HG03064 (cell line): ENCODE results near the gene NSMF.
"Not testable (repeated sequence)": the region's sequence is repeated elsewhere in the genome, so short reads cannot be mapped to it uniquely, and the experiment has no call there.

Source experiments
- ATAC-seq: cut with Tn5 transposase; IDR thresholded peaks from one replicate; pipeline ENCODE4 v1.9.1; 2021; ENCODE audit warnings: low read depth; ENCODE audit not compliant: unreplicated experiment

Gene NSMF

DNA sequence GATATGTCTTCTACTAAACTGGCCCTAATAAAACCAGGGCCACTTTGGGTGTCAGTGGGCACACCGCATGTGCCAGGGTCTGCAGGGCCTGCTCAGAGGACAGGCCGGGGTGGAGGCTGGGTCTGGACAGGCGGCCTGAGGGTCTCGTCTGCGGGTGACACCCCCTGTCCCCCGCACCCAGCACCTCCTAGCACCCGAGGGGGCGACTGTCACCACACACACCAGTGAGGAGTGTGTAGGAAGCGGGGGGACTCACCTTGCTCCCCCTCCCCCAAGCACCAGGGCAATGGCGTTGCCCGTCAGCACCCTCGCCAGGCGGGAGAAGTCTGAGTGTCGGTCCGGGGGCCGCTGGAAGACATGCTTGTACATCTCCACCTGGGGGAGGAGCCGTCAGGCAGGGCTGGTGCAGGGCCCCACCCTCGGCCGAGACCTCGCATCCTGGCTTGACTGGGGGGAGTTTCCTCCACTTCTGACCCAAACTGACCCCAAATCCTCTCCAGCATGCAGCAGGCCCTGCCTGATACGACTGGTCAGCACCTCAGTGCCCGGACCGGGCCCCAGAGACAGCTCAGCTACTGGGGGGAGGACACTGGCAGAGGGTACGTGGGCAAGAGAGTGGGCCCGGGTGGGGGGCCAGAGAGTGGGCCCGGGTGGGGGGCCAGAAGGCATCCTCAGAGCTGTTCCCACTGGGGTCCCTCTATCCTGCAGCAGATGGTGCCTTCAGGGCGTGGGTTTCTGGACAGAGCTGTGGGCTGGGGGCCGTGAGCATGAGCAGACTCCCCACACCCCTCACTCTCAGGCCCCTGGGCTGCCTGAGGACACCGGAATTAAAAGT is 18.9 kb upstream of the NSMF start:
- ATAC-seq = no peak

DNA sequence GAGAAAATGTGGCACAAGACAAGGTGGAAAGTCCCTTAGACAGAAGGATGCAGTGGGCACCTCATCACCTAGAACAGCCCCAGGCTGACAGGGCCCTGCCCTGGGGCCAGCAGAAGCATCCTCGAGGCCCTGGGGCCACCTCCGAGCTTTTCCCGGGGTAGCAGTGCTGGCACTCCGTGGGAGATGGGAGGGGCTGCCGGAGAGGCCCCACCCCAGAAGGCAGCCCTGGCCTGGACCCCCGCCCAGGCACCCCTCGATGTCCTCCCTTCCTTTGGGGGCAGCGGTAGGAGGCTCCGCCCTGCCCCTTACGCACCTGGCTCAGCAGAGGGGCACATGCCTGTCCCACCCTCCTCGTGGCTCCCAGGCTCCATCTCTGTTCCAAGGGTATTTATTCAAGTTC is 17.7 kb upstream of the NSMF start:
- ATAC-seq = no peak

GRCh38 chr9:137475666-137476065 is 16.5 kb upstream of the NSMF start:
- ATAC-seq = no peak

- no peak for ATAC-seq
Observed at GRCh38 chr9:137474271-137474670, 15.1 kb upstream of the NSMF start.

- ATAC-seq = no peak
Observed at GRCh38 chr9:137470785-137471184, 11.7 kb upstream of the NSMF start.

GRCh38 chr9:137467896-137468295 is 8.8 kb upstream of the NSMF start:
- no peak for ATAC-seq

- ATAC-seq = no peak
Observed at GRCh38 chr9:137467161-137467581, 8.0 kb upstream of the NSMF start.

- not testable (repeated sequence) for ATAC-seq
Observed at GRCh38 chr9:137466389-137467085, 7.4 kb upstream of the NSMF start.

- ATAC-seq = no peak
Observed at GRCh38 chr9:137465720-137466388, 6.7 kb upstream of the NSMF start.

GRCh38 chr9:137465000-137465719 is 6.0 kb upstream of the NSMF start:
- ATAC-seq = no peak

- ATAC-seq = no peak
Observed at GRCh38 chr9:137464291-137464999, 5.3 kb upstream of the NSMF start.

DNA sequence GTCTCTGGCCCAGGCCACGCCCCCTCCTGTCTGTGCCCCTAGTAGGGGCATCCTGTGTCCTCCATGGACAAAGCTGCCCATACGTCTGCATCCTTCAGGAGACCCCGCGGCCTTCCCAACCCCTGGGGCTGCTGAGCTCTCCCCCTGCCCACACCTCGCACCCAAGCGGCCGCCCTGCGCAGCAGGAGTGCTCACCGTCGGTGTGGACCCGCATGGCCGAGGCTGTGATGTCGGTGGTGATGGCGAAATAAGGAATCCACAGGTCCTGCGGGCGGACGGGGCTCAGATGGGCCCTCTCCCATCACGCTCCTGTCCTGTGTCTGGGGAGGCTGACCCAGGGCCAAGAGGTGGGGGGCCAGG is 4.8 kb upstream of the NSMF start:
- ATAC-seq = no peak

- ATAC-seq = no peak
Observed at GRCh38 chr9:137462986-137463930, 4.1 kb upstream of the NSMF start.

GRCh38 chr9:137462396-137462985 is 3.4 kb upstream of the NSMF start:
- no peak for ATAC-seq

DNA sequence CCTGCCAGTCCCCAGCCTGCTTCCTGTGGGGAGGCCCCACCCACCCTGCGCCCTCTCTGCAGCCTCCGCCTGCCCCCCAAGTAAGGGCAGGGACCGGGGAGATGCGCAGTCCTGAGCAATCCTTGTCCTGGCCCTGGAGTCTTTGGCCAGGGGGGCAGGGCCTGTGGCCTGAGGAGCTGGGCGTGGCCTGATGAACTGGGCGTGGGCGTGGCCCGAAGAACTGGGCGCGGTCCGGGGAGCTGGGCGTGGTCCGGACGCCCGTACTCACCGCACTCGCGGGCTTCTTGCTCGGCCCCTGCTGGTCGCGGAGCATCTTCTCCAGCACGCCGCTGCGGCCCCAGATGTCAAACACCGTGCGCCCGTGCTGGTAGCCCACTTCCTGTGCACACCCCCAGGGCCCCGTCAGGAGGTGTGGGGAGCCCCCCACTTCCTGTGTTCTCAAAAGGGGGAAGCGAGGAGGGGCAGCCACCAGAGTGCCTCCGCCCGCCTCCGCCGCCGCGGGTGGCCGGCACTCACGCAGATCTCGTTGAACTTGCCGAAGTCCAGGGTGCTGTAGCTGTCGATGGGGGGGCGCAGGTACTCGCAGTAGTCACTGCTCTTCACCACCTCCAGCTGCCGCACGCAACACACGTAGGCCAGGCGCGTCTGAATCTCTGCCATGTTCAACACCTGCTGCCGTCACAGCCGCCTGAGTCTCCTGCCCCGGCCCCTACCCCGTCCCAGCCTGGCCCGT is 2.7 kb upstream of the NSMF start:
- no peak for ATAC-seq

DNA sequence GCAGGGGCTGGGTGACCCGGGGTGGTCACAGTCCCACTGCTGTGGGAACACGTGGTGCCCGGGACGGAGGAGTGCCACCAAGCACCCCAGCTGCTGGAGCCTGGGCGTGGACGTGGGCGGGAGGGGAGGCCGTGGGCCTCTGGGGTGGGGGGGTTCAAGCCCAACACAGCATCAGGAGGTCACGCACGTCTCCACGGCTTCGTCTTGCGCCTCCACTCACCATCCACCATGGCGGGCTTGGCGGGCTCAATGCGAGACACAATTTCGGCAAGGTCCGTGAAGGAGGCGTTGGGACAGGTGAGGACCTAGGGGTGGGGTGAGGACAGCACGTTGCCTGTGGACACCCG is 2.2 kb upstream of the NSMF start:
- ATAC-seq = no peak

DNA sequence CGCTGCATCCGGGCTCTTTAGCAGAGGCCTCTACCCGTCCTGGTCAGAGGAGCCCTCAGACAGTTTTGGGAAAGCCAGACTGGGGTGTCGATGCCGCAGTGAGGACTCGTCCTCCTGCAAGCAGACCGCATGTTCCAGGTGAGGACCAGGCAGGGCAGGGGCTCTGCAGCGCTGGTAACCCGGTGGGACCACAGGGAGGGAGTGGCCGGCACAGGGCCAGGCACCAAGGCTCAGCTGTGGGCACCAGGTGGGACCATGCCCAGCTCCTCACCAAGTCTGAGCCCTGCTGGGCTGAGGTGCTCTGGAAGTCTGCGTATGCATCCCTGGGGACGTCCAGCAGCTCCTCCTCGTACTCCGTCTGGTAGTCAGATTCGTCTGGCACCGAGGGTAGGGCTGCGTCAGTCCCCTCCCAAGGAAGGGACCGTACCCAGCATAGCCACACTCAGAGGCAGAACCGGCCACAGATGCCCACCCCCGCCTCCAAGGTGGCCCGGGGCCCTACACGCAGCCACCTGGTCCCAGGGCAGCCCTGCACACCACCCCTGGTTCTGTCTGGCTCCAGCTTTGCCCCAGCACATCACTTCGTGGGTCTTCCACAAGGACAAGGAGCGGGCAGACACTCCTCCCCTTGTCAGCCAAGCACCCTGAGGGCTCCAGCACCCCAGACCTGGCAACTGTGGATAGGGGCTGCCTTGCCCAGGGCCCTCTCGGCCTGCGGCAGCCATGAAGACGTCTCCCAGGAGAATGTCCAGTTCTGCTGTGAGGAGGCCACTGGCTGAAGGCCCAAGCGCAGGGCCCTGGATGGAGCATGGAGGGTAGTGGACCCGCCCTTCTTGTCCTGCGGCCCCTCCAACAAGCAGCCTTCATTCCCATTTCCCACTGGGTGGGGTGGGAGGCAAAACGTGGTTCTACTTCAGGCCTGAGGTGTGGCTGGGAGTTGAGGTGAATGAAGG is 1.5 kb upstream of the NSMF start:
- no peak for ATAC-seq
